Heart left ventricle (tissue), 16 donors: ENCODE data around the gene FSTL4. TPM values are rescaled to one million over a fixed set of nuclear protein-coding genes. Genes with fewer than 3 reads are reported as not detected.

Source experiments
- ATAC-seq, 4 donors: fragments of 200-7000 bp; cut with Tn5 transposase; one replicate each; pipeline ENCODE4 v1.9.1; 2020 to 2022; ENCODE audit warnings: moderate library complexity in 4 of 4, mild to moderate bottlenecking in 3 of 4, moderate number of reproducible peaks in 1 of 4
- DNase-seq, 5 donors: peaks; one replicate each; pipeline ENCODE4 v3.0.0-alpha.2; 2020
- H3K27ac ChIP-seq, 12 donors: fragments of 200-600 bp; sonication (generic) in 4 of 12; one replicate each; pipeline versions ENCODE4 v1.5.0 to v1.8.0; 2016 to 2022; ENCODE audit warnings: mild to moderate bottlenecking in 2 of 12
- H3K27me3 ChIP-seq, 9 donors: fragments of 200-600 bp; sonication (generic) in 2 of 9; one replicate each; pipeline versions ENCODE4 v1.5.1 to v1.8.0; 2016 to 2022; ENCODE audit warnings: mild to moderate bottlenecking in 3 of 9
- H3K36me3 ChIP-seq, 9 donors: fragments of 200-600 bp; sonication (generic) in 2 of 9; one replicate each; pipeline versions ENCODE4 v1.5.0 to v1.8.0; 2018 to 2022; ENCODE audit warnings: mild to moderate bottlenecking in 2 of 9
- H3K4me1 ChIP-seq, 12 donors: fragments of 200-600 bp; sonication (generic) in 4 of 12; one replicate each; pipeline versions ENCODE4 v1.5.0 to v1.8.0; 2016 to 2022; ENCODE audit warnings: mild to moderate bottlenecking in 3 of 12
- H3K4me3 ChIP-seq, 12 donors: fragments of 200-600 bp; sonication (generic) in 4 of 12; one replicate each; pipeline versions ENCODE4 v1.5.0 to v1.8.0; 2017 to 2022; ENCODE audit warnings: mild to moderate bottlenecking in 9 of 12, moderate library complexity in 4 of 12
- H3K9me3 ChIP-seq, 12 donors: fragments of 200-600 bp; sonication (generic) in 4 of 12; one replicate each; pipeline versions ENCODE4 v1.5.0 to v1.8.0; 2016 to 2022; ENCODE audit warnings: mild to moderate bottlenecking in 1 of 12
- POLR2A ChIP-seq, 2 donors: fragments of 450-650 bp; IDR thresholded peaks; one replicate each; pipeline ENCODE4 v1.6.1; 2017; ENCODE audit warnings: antibody characterized with exemption in 2 of 2, mild to moderate bottlenecking in 2 of 2, moderate library complexity in 2 of 2
- WGBS, 4 donors: extraction: QIAGEN DNeasy Blood & Tissue Kit in 2 of 4; methylation state at CpG; one replicate each; pipeline versions ENCODE4 v1.1.5 to v1.1.7; 2013 to 2018; 5-methylcytosine and 5-hydroxymethylcytosine counted together
- intact Hi-C, 10 donors: fragments of 100-400 bp; cut with DNase I; formaldehyde crosslinking; loops; one replicate each; pipeline versions ENCODE4 v1.11.1 to v1.14.2; 2022
- polyA plus RNA-seq, 2 donors: library from polyadenylated mRNA; stranded (reverse); fragments of 200-250 nt; gene quantifications; one replicate each; pipeline ENCODE4 v1.2.3, GENCODE V29; 2013
- total RNA-seq, 9 donors: library from RNA; depleted of rRNA in 2 of 9; stranded (reverse); fragments of >200 nt in 2 of 9; fragmentation: NEBNext Ultra II Directional in 3 of 9; extraction: Animal tissue kit (Norgen Biotek cat#: 25700) in 3 of 9; gene quantifications; one replicate each; pipeline versions ENCODE4 v1.1.0 to v1.2.4, GENCODE V29; 2016 to 2023
- TF ChIP-seq, protein P1 (sequence below), 12 donors: fragments of 200-600 bp; sonication (generic) in 4 of 12; IDR thresholded peaks; one replicate each; pipeline versions ENCODE4 v1.5.0 to v1.8.0; 2018 to 2022; ENCODE audit warnings: antibody characterized with exemption in 12 of 12, mild to moderate bottlenecking in 5 of 12
- donor health status: ischemic (EF 13 %, LVEDD 7.1; RV severe dilation, severe dysfunction).
- donor health status: healthy with polysubstance abuse.
- donor health status: DM: no; HTN: yes; CAD: no.
- donor health status: DM: no; HTN: no; CAD: no.
- donor health status: ischemic (EF 25% LVEDD 6.9; RV normal size, moderate dysfunction).
- donor health status: ischemic (EF 25% LVEDD 5.7; RV mildly dilated, moderate dysfunction).
- donor health status: healthy.
- donor health status: DM: yes; HTN: yes; CAD: no.
- donor health status: ischemic (EF 35%, LVEDD 5.7; RV mildly dilated, moderate dysfunction).
- donor health status: nonischemic (EF 11% LVEDD 7.7; RV severe dilation, severe dysfunction).
- donor health status: DM: yes; HTN: yes; CAD: no.
- donor health status: PGD.
- donor health status: ischemic (EF 29% LVEDD 5.4; RV normal size, mild dysfunction).
- donor health status: nonischemic (EF 23%, LVEDD 6.1; RV moderate dilation, normal function).

The FSTL4 gene
- total and polyA plus RNA-seq, 11 donors = 0.01 to 0.39 (median 0.17) TPM; not detected in 6

DNA sequence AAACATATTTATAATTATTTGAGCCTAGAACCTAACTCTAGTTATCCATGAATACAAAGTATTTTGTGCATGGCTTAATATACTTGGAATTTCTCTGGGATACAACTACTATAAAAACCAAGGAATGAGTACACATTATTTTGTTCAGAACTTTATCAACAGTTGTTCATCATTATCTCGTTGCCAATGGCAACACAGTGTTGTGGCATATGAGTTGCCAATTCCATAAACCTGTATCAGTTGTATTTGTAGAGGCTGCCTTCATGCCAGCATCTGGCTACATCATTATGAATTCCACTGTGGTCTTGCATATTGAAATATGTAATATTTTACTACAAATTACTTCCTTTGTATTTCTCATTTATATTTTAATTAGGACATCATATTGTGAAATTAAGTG lies 250.4 kb downstream of the FSTL4 start:
- WGBS, 4 donors = 62 to 76% (median 70%) methylated on average over 1 of the region's 1 CpG
- DNase-seq (no peak), ATAC-seq (no peak)
- Histone ChIP-seq H3K36me3 (no peaks in the 10 kb centered on the region), H3K9me3 (no peaks in the 10 kb centered on the region), H3K4me1 (peaks cover 0 to 4% (median 0%) of the 10 kb centered on the region in 12 donors), H3K27me3 (peaks cover 0 to 16% (median 0%) of the 10 kb centered on the region in 9 donors), H3K27ac (no peak overlapping the region), H3K4me3 (no peak overlapping the region)
- intact Hi-C loops = no loop called here
- TF ChIP-seq POLR2A (IDR thresholded peaks at IDR 0.05) = no peak
- TF ChIP-seq, protein P1, sequence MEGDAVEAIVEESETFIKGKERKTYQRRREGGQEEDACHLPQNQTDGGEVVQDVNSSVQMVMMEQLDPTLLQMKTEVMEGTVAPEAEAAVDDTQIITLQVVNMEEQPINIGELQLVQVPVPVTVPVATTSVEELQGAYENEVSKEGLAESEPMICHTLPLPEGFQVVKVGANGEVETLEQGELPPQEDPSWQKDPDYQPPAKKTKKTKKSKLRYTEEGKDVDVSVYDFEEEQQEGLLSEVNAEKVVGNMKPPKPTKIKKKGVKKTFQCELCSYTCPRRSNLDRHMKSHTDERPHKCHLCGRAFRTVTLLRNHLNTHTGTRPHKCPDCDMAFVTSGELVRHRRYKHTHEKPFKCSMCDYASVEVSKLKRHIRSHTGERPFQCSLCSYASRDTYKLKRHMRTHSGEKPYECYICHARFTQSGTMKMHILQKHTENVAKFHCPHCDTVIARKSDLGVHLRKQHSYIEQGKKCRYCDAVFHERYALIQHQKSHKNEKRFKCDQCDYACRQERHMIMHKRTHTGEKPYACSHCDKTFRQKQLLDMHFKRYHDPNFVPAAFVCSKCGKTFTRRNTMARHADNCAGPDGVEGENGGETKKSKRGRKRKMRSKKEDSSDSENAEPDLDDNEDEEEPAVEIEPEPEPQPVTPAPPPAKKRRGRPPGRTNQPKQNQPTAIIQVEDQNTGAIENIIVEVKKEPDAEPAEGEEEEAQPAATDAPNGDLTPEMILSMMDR (IDR thresholded peaks at IDR 0.05) = no peak

DNA sequence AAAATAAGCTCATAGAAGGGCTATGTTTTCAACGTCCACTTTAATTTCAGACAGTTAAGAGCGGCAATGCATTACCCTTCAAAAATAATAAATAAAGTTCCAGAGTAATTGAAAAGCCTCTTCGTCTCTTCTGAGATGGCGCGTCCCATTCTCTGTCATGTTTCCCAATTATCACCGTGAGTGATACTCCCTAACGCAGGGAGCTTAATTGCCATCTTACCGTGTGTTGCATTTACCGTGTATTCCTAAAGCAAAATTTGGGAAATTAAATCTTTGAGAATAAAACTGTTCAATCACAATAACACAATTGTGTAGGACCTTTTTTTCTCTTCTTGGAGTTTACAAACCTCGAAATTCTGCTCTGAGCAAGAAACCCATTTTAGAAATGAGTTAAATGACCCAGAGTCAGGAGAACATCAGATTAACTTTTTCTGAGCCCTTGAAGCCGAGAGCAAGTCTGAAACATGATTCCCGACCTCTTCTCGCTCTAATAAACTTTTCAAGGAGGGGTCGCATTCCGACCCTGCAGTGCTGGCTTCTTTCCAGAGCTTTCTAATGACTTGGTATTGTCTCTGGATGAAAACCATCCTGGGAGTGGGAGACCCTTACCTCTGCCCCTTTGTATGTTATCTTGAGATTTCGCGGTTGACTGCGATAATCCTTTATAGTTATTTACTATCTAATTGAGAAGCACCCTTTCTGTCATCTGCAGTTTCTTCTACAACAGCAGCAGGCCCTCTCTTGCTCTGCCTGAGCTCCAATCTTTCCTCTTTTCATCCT lies 251.5 kb downstream of the FSTL4 start:
- ATAC-seq = no peak
- Histone ChIP-seq H3K4me3 (no peak overlapping the region), H3K4me1 (peaks cover 0 to 4% (median 0%) of the 10 kb centered on the region in 12 donors), H3K27me3 (peaks cover 0 to 16% (median 0%) of the 10 kb centered on the region in 9 donors), H3K27ac (no peak overlapping the region), H3K36me3 (no peaks in the 10 kb centered on the region), H3K9me3 (no peaks in the 10 kb centered on the region)
- no peak for DNase-seq
- intact Hi-C loops = no loop called here
- 62 to 70% (median 64%) methylated on average over 18 of the region's 18 CpGs for WGBS, 4 donors
- TF ChIP-seq POLR2A (IDR thresholded peaks at IDR 0.05) = no peak
- TF ChIP-seq, protein P1 (IDR thresholded peaks at IDR 0.05) = no peak

DNA sequence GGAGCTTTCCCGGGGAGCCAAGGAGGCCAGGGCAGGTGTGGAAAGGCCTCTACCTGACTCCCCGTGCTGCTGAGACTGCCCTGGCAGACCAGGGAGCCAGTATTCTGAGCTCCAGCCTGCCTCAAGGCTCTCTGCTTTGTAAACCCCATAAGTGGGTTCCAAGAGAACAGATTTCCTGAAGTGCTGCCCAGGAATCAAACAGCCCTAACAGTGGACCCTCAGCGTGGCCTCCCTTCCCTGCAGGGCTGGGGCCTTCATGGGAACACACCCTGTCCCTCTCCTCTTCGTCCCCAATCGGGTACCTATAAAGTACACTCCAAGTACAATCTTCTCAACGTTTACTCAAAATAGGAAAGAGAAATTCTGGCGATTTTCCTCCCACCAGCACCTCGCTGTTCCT lies 252.5 kb downstream of the FSTL4 start:
- peaks cover 0 to 4% (median 0%) of the 10 kb centered on the region in 12 donors for H3K4me1 ChIP-seq
- H3K9me3 ChIP-seq = no peaks in the 10 kb centered on the region
- 82 to 84% (median 83%) methylated on average over 8 of the region's 8 CpGs for WGBS, 4 donors
- no peak for ATAC-seq
- DNase-seq = no peak
- peaks cover 0 to 16% (median 0%) of the 10 kb centered on the region in 9 donors for H3K27me3 ChIP-seq
- TF ChIP-seq POLR2A (IDR thresholded peaks at IDR 0.05) = no peak
- TF ChIP-seq, protein P1 (IDR thresholded peaks at IDR 0.05) = no peak
- H3K36me3 ChIP-seq = no peaks in the 10 kb centered on the region
- H3K4me3 ChIP-seq = no peak overlapping the region
- no peak overlapping the region for H3K27ac ChIP-seq
- intact Hi-C loops = no loop called here

DNA sequence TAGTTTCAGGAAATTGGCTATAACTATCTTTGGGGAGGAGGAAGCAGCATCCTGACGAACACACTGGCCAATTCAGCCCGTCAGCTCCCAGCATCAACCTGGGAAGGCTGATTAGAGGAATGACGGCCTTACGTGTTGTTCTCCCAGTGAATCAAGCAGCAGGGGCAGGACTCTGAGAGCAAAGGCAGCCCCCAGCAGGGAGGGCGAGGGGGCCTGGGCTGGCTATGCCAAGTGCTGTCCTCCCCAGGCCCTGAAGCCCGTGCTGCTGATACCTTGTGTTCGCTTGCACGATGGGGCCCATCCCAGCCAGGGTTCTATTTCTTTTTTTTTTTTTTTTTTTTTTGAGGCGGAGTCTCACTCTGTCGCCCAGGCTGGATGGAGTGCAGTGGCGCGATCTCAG lies 254.1 kb downstream of the FSTL4 start:
- intact Hi-C loops = no loop called here
- no peak for ATAC-seq
- Histone ChIP-seq H3K9me3 (no peaks in the 10 kb centered on the region), H3K27me3 (peaks cover 0 to 13% (median 0%) of the 10 kb centered on the region in 9 donors), H3K27ac (no peak overlapping the region), H3K36me3 (no peaks in the 10 kb centered on the region), H3K4me3 (no peak overlapping the region), H3K4me1 (peaks cover 0 to 4% (median 0%) of the 10 kb centered on the region in 12 donors)
- WGBS, 4 donors = 79 to 90% (median 85%) methylated on average over 12 of the region's 12 CpGs
- no peak for DNase-seq
- TF ChIP-seq POLR2A (IDR thresholded peaks at IDR 0.05) = no peak
- TF ChIP-seq, protein P1 (IDR thresholded peaks at IDR 0.05) = no peak
